ENCODE data around the gene RPL10. TPM values are rescaled to one million over a fixed set of nuclear protein-coding genes. Genes with fewer than 3 reads are reported as not detected.

RPL10 gene
- total and polyA plus RNA-seq, 8 donors: 2,309 to 5,478 (median 4,751) TPM

GRCh38 chrX:154401045-154401799 is 3.0 kb downstream of the RPL10 start:
- ATAC-seq (no peak), DNase-seq (no peak)
- intact Hi-C loops (cut with DNase I): no loop called here
- no peaks in the 10 kb centered on the region for H3K27me3 ChIP-seq
- H3K36me3 ChIP-seq: peaks cover 0 to 54% of the 10 kb centered on the region in 2 donors
- H3K9me3 ChIP-seq: no peaks in the 10 kb centered on the region
- H3K4me1 ChIP-seq: peaks cover 0 to 14% of the 10 kb centered on the region in 2 donors
- no peak overlapping the region for H3K27ac ChIP-seq
- TF ChIP-seq CTCF (IDR thresholded peaks at IDR 0.05): no peak
- no peak overlapping the region for H3K4me3 ChIP-seq

GRCh38 chrX:154401918-154402621 is 3.9 kb downstream of the RPL10 start:
- no peaks in the 10 kb centered on the region for H3K9me3 ChIP-seq
- peaks cover 0 to 16% of the 10 kb centered on the region in 2 donors for H3K4me1 ChIP-seq
- no peak overlapping the region for H3K4me3 ChIP-seq
- H3K27me3 ChIP-seq: no peaks in the 10 kb centered on the region
- intact Hi-C loops (cut with DNase I): no loop called here
- TF ChIP-seq CTCF (IDR thresholded peaks at IDR 0.05): no peak
- ATAC-seq: no peak
- peaks cover 0 to 54% of the 10 kb centered on the region in 2 donors for H3K36me3 ChIP-seq
- DNase-seq: no peak
- H3K27ac ChIP-seq: no peak overlapping the region

- Histone ChIP-seq H3K4me1 (peaks cover 0 to 21% of the 10 kb centered on the region in 2 donors), H3K36me3 (peaks cover 0 to 54% of the 10 kb centered on the region in 2 donors), H3K27me3 (no peaks in the 10 kb centered on the region), H3K9me3 (no peaks in the 10 kb centered on the region), H3K27ac (no peak overlapping the region), H3K4me3 (no peak overlapping the region)
- no peak for TF ChIP-seq CTCF (IDR thresholded peaks at IDR 0.05)
- intact Hi-C loops (cut with DNase I): no loop called here
- ATAC-seq (no peak), DNase-seq (no peak)
These were observed 4.5 kb downstream of the RPL10 start for GRCh38 chrX:154402622-154403127.

GRCh38 chrX:154403192-154403591 is 5.0 kb downstream of the RPL10 start:
- Histone ChIP-seq H3K36me3 (peaks cover 0 to 54% of the 10 kb centered on the region in 2 donors), H3K9me3 (no peaks in the 10 kb centered on the region), H3K4me1 (peaks cover 0 to 26% of the 10 kb centered on the region in 2 donors), H3K4me3 (no peak overlapping the region), H3K27ac (no peak overlapping the region), H3K27me3 (no peaks in the 10 kb centered on the region)
- TF ChIP-seq CTCF (IDR thresholded peaks at IDR 0.05): no peak
- ATAC-seq (no peak), DNase-seq (no peak)
- intact Hi-C loops (cut with DNase I): no loop called here

- DNase-seq (no peak), ATAC-seq (no peak)
- Histone ChIP-seq H3K27me3 (no peaks in the 10 kb centered on the region), H3K36me3 (peaks cover 0 to 54% of the 10 kb centered on the region in 2 donors), H3K9me3 (no peaks in the 10 kb centered on the region), H3K4me3 (no peak overlapping the region), H3K27ac (no peak overlapping the region), H3K4me1 (peaks cover 0 to 30% of the 10 kb centered on the region in 2 donors)
- intact Hi-C loops (cut with DNase I): no loop called here
- TF ChIP-seq CTCF (IDR thresholded peaks at IDR 0.05): no peak
These were observed 5.7 kb downstream of the RPL10 start for GRCh38 chrX:154403858-154404257.
